Measurements from ENCODE around the gene RRAGD.
"Not testable (repeated sequence)": the region's sequence is repeated elsewhere in the genome, so short reads cannot be mapped to it uniquely, and the experiment has no call there.

The RRAGD gene

GRCh38 chr6:89410788-89411144, 1.3 kb downstream of the RRAGD start:
- DNase-seq = no peak

- DNase-seq = peak; percentile 26
Observed at GRCh38 chr6:89410231-89410761, 1.8 kb downstream of the RRAGD start.

- no peak for DNase-seq
Observed at GRCh38 chr6:89409461-89410035, 2.5 kb downstream of the RRAGD start.

- DNase-seq = no peak
Observed at GRCh38 chr6:89406141-89406540, 5.9 kb downstream of the RRAGD start.

GRCh38 chr6:89404512-89404911, 7.6 kb downstream of the RRAGD start:
- no peak for DNase-seq

GRCh38 chr6:89402776-89403175, 9.3 kb downstream of the RRAGD start:
- no peak for DNase-seq

GRCh38 chr6:89400912-89401399, 11.1 kb downstream of the RRAGD start:
- DNase-seq = no peak

GRCh38 chr6:89400050-89400449, 12.0 kb downstream of the RRAGD start:
- no peak for DNase-seq

GRCh38 chr6:89398762-89399525, 13.1 kb downstream of the RRAGD start:
- no peak for DNase-seq

GRCh38 chr6:89397884-89398283, 14.2 kb downstream of the RRAGD start:
- not testable (repeated sequence) for DNase-seq

GRCh38 chr6:89393659-89394058, 18.4 kb downstream of the RRAGD start:
- no peak for DNase-seq

- no peak for DNase-seq
Observed at GRCh38 chr6:89392823-89393222, 19.2 kb downstream of the RRAGD start.

- no peak for DNase-seq
Observed at GRCh38 chr6:89388846-89389245, 23.2 kb downstream of the RRAGD start.

GRCh38 chr6:89387516-89388201, 24.4 kb downstream of the RRAGD start:
- no peak for DNase-seq

- no peak for DNase-seq
Observed at GRCh38 chr6:89386917-89387491, 25.1 kb downstream of the RRAGD start.

- no peak for DNase-seq
Observed at GRCh38 chr6:89385846-89386245, 26.2 kb downstream of the RRAGD start.

- no peak for DNase-seq
Observed at GRCh38 chr6:89385156-89385667, 26.9 kb downstream of the RRAGD start.

GRCh38 chr6:89381031-89381430, 31.0 kb downstream of the RRAGD start:
- DNase-seq = no peak

GRCh38 chr6:89379281-89379680, 32.8 kb downstream of the RRAGD start:
- DNase-seq = no peak

- DNase-seq = no peak
Observed at GRCh38 chr6:89378628-89379027, 33.4 kb downstream of the RRAGD start.

- no peak for DNase-seq
Observed at GRCh38 chr6:89375427-89376267, 36.4 kb downstream of the RRAGD start.

- no peak for DNase-seq
Observed at GRCh38 chr6:89372506-89372901, 39.6 kb downstream of the RRAGD start.

Data from NCI-H1048 (cell line).